NCI-H1105 (cell line): ENCODE measurements around the gene ERF.

Source experiments
- DNase-seq: peaks from one replicate; lab custom pipeline; 2025; lab: John Stamatoyannopoulos, UW

The ERF gene

DNA sequence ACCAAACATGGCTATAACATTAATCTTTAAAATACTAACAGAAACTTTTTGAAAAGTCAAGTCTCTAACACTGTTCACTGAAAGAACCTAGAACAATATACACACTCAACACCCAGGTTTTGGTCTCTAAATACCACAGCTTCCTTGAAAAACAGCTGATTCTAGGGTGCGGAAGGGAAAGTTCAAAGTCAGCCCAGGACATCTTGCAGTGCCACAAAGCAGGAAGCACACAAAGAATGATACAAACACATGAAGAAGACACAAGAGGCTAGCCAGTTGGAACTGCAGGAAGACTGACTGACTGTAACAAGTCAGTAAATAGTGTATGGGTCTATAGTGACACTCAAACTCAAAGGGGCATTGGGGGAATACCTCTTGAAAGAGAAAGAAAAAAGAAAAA, 42.0 kb downstream of the ERF start:
- no peak for DNase-seq

DNA sequence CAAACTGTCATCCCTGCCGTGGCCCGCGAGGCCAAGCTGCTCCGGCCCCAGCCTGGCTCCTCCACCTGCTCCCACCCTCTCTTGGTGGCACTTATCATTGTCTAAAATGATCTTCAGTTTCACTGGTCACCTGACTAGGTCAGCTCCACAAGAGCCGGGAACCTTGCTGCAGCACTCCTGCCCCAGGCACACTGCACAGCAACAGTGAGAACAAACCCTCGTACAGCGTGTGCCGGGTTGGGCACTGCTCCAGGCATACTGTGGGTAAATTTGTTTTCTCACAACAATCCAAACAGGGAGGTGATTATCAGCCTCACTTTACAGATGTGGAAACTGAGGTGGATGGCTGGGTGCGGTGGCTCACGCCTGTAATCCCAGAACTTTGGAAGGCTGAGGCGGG, 46.3 kb downstream of the ERF start:
- no peak for DNase-seq

DNA sequence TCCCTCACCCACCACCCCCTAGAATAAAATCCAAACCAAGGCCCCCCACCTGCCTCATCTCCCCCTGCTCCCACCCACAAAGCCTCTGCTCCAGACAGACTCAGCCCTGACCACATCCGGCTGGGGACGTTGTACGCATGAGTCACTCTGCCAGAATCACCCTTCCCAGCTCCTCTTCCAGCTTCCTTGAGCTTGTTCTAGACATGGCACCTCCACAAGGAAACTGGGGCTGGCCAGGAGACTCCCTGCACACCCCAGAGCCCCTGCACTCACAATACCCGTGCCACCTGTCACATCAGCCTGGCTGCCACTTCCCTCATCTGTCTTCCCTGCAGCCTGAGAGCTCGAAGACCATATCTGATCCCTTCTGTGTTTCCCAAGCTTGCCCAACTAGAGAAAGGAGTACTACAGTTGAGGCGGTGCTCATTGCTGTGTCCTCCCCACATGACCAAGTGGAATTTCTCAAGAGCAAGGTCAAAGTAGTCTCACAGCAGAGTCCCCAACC, 47.1 kb downstream of the ERF start:
- no peak for DNase-seq

DNA sequence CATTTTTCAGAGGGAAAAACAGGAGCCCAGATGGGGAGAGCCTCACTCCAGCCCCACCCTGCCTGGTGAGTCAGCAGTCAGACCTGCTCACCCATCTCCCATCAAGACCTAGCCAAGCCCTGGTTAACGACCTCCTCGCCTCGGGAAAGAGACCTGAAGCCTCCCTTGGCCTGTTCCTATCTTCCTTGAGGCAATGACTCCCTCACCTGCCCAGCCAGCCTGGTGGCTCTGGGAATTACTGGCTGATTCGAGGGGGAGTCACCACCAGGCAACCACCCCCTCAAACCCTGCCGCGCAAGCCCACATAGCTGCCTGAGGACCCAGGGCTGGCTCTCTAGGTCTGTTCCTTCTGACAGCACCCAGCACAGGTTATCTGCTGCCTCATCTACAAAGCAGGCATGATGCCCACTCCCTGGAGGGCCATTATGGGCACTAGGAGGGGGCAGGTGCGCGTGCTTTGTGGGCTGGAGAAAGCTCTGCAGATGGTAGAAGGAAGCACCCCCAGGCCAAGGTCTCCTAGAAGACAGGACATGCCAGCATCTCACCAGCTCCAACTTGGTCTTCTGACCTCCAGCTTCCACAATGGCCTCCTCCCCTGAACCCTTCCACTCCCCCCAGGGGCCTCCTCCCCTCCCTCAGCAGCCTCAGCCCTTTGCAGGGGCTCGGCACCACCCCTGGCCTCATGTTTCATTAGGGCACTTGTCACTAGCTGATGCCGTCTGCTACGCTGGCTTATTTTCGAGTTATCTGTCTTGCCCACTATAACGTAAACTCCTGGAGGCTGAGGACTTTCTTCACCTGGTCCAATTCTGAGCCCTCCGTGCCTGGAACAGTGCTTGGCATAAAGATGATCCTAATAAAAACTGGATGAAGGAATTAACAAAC, 47.8 kb downstream of the ERF start:
- DNase-seq: no peak

DNA sequence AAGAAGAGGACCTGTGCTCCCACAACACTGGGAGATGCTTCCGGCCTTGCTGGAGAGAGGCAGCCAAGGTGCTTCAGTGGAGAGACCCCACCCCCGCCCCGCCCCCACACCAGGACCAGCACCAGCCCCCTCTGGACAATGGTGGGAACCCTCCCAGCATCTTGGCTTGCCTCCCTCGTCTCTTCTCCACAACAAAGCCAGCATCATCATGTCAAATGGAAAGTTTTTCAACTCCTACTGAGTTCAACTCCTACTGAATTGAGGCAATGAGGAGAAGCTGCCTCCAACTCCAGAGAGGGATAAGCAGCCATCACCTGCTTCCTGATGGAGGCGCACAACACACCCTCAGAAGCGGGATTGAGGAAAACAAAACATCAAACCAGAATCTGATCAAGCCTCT, 50.3 kb downstream of the ERF start:
- no peak for DNase-seq

DNA sequence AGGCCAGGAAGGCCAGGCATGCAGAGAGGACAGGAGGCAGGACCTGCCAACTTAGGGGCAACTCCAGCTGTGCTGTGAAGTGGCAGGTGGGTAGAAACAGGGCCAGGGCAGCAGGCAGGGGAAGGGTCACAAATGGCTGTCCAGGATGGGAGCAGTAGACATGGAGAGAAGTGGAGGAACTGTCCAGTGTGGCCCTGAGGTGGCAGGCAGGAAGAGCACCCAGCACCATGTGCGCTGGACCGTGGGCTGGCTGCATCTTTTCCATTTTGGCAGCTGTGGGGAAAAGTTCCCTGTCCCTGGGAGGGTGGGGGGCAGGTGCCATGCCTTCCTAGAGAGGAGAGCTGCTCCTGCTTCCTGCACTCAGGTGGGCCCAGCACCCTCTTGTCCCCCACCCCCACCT, 51.2 kb downstream of the ERF start:
- no peak for DNase-seq

DNA sequence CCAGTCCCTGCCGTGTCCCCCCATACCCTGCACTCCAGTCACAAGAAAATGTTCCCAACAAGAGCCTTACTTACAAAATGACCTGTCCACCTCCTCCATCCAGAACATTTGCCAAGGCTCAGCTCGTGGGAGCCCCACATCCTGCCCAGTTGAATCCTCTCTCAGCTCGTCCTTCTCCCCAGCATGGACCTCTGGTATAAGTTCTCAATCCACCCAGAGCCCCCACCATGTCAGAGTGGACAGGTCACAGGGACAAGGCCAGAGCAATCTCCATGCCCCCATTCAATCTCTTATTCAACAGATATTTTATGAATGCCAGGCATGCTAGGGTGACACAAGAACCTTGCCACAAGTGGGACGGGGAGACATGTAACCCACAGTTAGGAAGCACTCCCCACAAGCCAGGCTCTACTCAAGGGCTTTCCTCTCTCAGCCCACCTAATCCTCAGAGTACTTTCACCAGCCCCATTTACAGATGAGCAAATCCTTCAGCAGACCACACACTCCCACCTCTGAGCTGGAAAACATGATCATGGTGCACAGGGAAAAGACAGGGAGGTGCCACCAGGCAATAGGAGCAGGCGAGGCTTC, 52.5 kb downstream of the ERF start:
- no peak for DNase-seq

DNA sequence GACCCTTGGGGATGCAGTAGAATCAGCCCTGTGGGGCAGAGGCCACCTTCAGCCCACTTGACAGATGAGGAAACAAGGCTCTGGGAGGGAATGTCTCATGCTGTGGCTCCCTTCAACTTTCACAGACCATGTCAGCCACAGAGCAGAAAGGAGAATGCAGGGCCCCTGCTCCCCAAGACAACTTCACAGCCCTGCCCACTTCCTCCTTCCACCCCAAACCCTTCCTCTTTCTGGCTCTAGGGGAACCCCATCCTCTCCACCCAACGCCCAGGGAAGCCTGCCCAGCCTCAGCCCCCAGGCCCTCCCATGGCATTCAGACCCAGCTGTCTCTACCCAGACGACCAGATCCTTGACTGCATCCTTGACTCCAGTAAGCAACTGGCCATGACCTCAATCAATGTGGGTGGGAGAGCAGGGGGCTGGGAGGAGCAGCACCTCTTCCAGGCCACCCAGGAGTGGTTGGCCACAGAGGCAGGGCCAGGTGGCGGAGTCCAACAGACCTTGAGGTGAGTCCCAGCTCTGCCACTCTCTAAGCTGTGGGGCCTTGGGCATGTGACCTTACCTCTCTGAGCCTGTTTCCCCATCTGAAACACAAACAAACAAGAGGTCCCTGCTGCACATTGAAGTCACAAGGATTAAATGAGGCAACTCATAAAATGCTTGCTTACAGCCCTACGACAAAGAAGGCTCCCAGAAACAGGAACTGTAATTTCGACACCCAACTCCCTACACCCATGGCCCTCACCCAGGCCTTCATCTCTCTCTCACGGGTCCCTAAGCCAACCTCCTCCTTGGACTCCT, 53.2 kb downstream of the ERF start:
- no peak for DNase-seq

DNA sequence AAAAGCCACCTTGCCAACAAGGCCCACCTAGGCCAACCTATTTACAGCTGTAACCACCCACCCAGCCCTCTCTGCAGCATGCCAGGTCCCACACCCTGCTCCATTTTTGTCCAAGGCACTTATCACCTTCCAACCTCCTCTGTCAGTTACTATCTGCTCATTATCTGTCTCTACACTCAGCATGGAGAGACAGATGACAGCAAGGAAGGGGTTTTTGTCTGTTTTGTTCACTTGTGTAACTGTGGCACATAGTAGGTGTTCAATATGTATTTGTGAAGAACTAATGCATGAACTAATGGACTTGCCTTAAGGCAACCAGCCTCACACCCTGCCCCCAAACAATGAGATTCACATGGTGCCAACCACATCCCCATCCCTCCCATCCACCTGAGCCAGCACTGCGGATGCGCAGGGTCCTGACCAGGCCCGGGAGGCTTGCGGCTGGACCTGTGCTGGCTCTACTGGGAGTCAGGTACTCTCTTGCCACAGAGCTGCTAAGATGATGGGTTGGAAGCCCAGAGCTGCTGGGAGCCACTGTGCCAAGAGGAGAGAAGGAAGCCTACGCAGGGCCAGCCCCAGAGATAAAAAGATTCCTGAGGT, 54.7 kb downstream of the ERF start:
- DNase-seq: no peak

DNA sequence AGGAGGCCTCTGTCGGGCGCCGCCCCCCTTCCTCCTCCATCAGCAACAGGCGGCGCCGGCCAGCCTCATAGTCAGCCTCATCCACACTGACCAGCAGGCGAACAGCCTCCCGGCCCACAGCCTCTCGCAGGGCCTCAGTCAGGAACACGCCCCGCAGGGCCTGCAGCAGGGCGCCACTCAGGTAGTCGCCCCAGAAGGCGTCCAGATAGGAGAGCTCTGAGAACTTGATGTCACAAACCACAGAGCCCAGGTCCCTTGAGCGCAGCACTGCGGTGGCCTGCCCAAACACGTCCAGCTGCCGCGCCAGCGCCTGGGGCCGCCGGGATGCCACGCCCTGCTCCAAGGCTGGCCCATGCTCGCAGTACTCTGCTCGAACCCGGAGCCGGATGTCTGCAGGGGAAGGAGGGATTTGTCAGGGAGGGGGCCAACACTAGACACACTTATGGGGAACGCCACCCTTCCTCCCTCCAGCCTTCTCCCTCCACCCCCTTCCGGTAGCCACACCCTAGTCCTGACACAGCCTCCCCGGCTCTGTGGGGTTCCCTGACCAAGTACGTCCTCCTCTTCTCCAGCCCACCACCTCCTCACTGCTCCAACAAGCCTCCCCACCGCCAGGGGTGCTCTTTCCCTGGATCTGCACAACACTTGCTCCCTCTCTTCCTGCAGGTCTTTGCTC, 55.4 kb downstream of the ERF start:
- DNase-seq: no peak

DNA sequence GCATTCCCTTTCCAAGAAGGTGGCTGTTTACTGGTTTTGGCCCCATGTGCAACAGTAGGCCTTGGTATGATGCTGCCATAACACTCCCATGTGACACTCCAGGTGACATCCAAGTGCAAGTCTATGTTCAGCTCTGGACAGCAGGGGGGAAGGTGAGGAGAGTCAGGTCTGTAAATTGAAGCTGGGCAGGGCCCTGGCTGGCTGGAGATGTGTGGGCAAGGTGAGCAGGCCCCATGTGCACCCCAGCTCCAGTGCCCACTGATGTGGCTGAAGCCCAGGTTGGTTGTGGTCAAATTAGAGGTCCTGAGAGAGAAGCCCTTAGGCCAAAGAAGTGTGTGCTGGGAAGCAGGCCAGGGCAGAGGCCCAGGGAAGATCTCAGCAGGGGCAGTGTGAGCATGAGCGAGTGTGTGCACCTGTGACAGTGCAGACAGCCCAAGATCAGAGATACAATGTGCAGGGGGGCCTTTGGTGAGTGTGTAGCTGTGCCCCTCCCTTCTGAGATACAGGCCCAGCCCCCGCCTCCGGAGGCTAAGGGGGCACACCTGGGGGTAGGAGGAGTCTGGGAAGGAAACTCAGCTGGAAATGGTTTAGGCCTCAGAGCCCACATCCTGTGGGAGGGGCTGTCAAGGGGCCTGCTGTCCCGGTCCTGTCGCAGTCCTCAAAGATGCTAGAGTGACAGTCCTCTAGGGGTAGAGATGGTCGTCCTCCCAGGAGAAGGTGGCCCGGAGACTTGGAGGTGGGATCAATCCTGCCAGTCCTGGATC, 56.1 kb downstream of the ERF start:
- no peak for DNase-seq
